ENCODE results near the gene PRPF40B.
"Not testable (repeated sequence)": the region's sequence is repeated elsewhere in the genome, so short reads cannot be mapped to it uniquely, and the experiment has no call there.

Gene PRPF40B

GRCh38 chr12:49609059-49609874 lies 14.1 kb upstream of the PRPF40B start:
- no peak for DNase-seq (ENCODE audit: low read depth in 3 of 3)

GRCh38 chr12:49609875-49610154 lies 13.5 kb upstream of the PRPF40B start:
- DNase-seq (ENCODE audit: low read depth in 3 of 3) = no peak

GRCh38 chr12:49610785-49611184 lies 12.6 kb upstream of the PRPF40B start:
- DNase-seq (ENCODE audit: low read depth in 3 of 3) = not testable (repeated sequence)

GRCh38 chr12:49612210-49612609 lies 11.2 kb upstream of the PRPF40B start:
- no peak for DNase-seq (ENCODE audit: low read depth in 3 of 3)

GRCh38 chr12:49615725-49616124 lies 7.6 kb upstream of the PRPF40B start:
- no peak for DNase-seq (ENCODE audit: low read depth in 3 of 3)

GRCh38 chr12:49616533-49617219 lies 6.7 kb upstream of the PRPF40B start:
- DNase-seq (ENCODE audit: low read depth in 3 of 3) = no peak

GRCh38 chr12:49618576-49618975 lies 4.8 kb upstream of the PRPF40B start:
- no peak for DNase-seq (ENCODE audit: low read depth in 3 of 3)

- DNase-seq (ENCODE audit: low read depth in 3 of 3) = no peak
Observed at GRCh38 chr12:49619286-49619685, 4.1 kb upstream of the PRPF40B start.

GRCh38 chr12:49621651-49622500 lies 1.5 kb upstream of the PRPF40B start:
- DNase-seq (ENCODE audit: low read depth in 3 of 3) = no peak

- DNase-seq (ENCODE audit: low read depth in 3 of 3) = peak in 1 of 3 experiments; percentile 31
Observed at GRCh38 chr12:49622501-49623141, 740 bp upstream of the PRPF40B start.

- no peak for DNase-seq (ENCODE audit: low read depth in 3 of 3)
Observed at GRCh38 chr12:49624921-49625577, 1.7 kb downstream of the PRPF40B start.

- no peak for DNase-seq (ENCODE audit: low read depth in 3 of 3)
Observed at GRCh38 chr12:49626169-49626835, 2.9 kb downstream of the PRPF40B start.

GRCh38 chr12:49626836-49627235 lies 3.5 kb downstream of the PRPF40B start:
- no peak for DNase-seq (ENCODE audit: low read depth in 3 of 3)

- no peak for DNase-seq (ENCODE audit: low read depth in 3 of 3)
Observed at GRCh38 chr12:49627752-49628360, 4.5 kb downstream of the PRPF40B start.

- no peak for DNase-seq (ENCODE audit: low read depth in 3 of 3)
Observed at GRCh38 chr12:49631336-49631907, 8.1 kb downstream of the PRPF40B start.

GRCh38 chr12:49632401-49632800 lies 9.0 kb downstream of the PRPF40B start:
- no peak for DNase-seq (ENCODE audit: low read depth in 3 of 3)

GRCh38 chr12:49632986-49633702 lies 9.8 kb downstream of the PRPF40B start:
- DNase-seq (ENCODE audit: low read depth in 3 of 3) = no peak

- no peak for DNase-seq (ENCODE audit: low read depth in 3 of 3)
Observed at GRCh38 chr12:49633703-49634345, 10.5 kb downstream of the PRPF40B start.

- DNase-seq (ENCODE audit: low read depth in 3 of 3) = no peak
Observed at GRCh38 chr12:49635036-49635435, 11.7 kb downstream of the PRPF40B start.

Measured in stimulated activated CD4-positive, alpha-beta T cell treated with anti-CD3 and anti-CD28 coated beads, TNF-alpha, amount 100 ng/mL, for 4 hours (primary cell).